Skeletal muscle tissue (tissue), 4 donors: ENCODE results near the gene CD6. TPM values are rescaled to one million over a fixed set of nuclear protein-coding genes. Genes with fewer than 3 reads are reported as not detected.

Experiments used
- H3K27ac ChIP-seq: one replicate; pipeline ENCODE4 v1.7.0; 2013; ENCODE audit warnings: mild to moderate bottlenecking, low read depth, low read length, inconsistent platforms
- H3K27me3 ChIP-seq, 3 donors: one replicate each; pipeline ENCODE4 v1.7.0; 2013; ENCODE audit warnings: low read length in 3 of 3; ENCODE audit not compliant: control insufficient read depth in 3 of 3, insufficient read depth in 3 of 3
- H3K36me3 ChIP-seq, 3 donors: one replicate each; pipeline ENCODE4 v1.7.0; 2013; ENCODE audit warnings: low read length in 3 of 3; ENCODE audit not compliant: control insufficient read depth in 3 of 3, insufficient read depth in 3 of 3
- H3K4me1 ChIP-seq, 3 donors: one replicate each; pipeline ENCODE4 v1.7.0; 2013; ENCODE audit warnings: low read length in 3 of 3, mild to moderate bottlenecking in 3 of 3; ENCODE audit not compliant: control insufficient read depth in 3 of 3, insufficient read depth in 3 of 3
- H3K4me3 ChIP-seq, 3 donors: one replicate each; pipeline ENCODE4 v1.7.0; 2013; ENCODE audit warnings: low read length in 3 of 3
- H3K9ac ChIP-seq, 3 donors: one replicate each; pipeline ENCODE4 v1.7.0; 2013; ENCODE audit warnings: low read length in 3 of 3, mild to moderate bottlenecking in 3 of 3, moderate library complexity in 2 of 3, low read depth in 1 of 3
- H3K9me3 ChIP-seq, 3 donors: one replicate each; pipeline ENCODE4 v1.7.0; 2013; ENCODE audit warnings: low read length in 3 of 3; ENCODE audit not compliant: control insufficient read depth in 3 of 3
- total RNA-seq: library from RNA; depleted of rRNA; stranded (reverse); fragments of >200 nt; gene quantifications from one replicate; pipeline ENCODE4 v1.2.3, GENCODE V29; 2014
- donor health status: Osteomylitis.

Gene CD6
- total RNA-seq, 1 donor from 2014 or later = under 0.01 TPM

DNA sequence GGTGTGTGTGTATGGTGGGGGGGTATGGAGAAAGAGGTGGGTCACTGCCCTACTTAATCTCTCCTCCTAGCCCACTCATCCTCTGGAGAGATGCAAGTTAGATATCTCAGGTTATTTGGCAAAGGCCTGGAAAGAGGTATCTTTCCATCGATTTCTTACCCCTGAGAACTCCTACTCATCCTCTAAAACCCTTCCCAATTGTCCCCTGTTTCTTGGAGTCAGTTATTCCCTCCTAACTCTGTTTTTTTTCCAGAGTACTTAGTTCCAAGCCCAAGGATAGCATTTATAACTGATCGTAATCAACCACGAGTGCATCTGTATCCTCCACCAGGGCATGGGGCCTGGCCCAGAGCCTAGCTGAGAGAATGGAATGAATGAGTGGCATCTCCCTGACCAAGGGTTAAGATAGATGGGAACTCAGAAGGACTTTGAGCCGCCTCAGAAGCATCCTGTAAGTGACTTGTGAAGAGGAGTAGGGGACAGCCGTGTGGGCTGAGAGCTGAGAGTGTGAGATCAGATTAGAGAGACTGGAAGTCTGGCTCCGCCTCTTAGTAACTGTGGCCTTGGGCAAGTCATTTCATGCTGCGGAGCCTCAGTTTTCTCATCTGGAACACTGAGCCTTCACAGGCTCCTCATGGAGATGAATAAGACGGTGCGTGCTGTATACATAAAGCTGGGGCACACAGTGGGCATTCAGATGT lies 16.2 kb downstream of the CD6 start:
- Histone ChIP-seq H3K36me3 (no peaks in the 10 kb centered on the region), H3K4me1 (no peaks in the 10 kb centered on the region), H3K9me3 (peaks cover 0 to 3% (median 0%) of the 10 kb centered on the region in 3 donors), H3K9ac (no peak overlapping the region), H3K4me3 (no peak overlapping the region), H3K27me3 (peaks cover 0 to 17% (median 13%) of the 10 kb centered on the region in 3 donors), H3K27ac (no peak overlapping the region)

DNA sequence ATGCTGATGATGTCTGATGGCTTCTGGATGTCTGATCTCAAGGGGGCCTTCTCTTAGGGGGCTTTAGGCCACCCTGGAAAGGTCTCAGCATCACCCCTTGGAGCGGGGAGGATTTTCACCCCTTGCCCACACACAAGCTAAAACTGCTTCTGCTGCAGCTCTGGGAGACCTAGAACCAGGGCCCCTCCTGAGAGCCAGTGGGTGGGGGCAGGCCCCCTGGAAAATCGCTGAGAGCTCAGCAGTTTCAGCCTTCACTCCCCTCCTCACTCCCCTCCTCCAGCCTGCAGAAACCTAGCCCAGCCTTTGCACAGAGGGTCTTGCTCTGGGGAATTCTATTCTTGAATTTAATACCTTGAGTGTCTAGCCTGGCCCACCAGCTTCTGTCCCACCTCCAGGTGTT lies 17.2 kb downstream of the CD6 start:
- peaks cover 0 to 3% (median 0%) of the 10 kb centered on the region in 3 donors for H3K9me3 ChIP-seq
- peaks cover 4 to 23% (median 18%) of the 10 kb centered on the region in 3 donors for H3K27me3 ChIP-seq

DNA sequence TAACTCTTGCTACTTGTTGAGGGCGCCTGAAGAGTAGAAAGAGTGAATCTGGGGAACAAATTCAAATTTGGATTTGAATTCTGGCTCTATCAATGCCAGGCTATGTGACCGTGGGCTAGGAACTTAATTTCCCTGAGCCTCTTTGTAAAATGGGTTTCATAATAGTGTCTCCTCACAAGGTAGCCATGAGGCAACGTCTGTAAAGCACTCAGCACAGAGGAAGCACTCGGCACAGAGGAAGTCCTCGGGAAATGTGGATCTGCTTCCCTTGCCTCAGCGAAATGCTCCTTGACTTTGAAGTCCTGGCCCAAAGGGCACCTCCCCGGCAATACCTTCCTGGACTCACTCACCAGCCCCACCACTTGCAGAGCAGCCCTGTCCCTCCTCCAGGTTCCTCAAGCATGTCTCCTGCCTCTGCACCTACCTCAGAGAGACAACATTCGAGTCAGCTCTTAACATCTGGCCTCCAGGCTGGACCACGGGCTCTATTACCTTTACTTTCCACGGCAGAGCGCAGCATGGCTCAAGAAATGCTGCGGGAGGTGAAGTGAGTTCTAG lies 17.7 kb downstream of the CD6 start:
- H3K4me1 ChIP-seq = no peaks in the 10 kb centered on the region
- no peak overlapping the region for H3K27ac ChIP-seq
- no peaks in the 10 kb centered on the region for H3K9me3 ChIP-seq
- no peak overlapping the region for H3K9ac ChIP-seq
- no peak overlapping the region for H3K4me3 ChIP-seq
- H3K36me3 ChIP-seq = no peaks in the 10 kb centered on the region
- peaks cover 7 to 26% (median 20%) of the 10 kb centered on the region in 3 donors for H3K27me3 ChIP-seq

More for the DNA sequence above, 17.2 kb downstream of the CD6 start:
- H3K4me3 ChIP-seq = no peak overlapping the region
- H3K36me3 ChIP-seq = no peaks in the 10 kb centered on the region
- H3K9ac ChIP-seq = no peak overlapping the region
- H3K4me1 ChIP-seq = no peaks in the 10 kb centered on the region
- H3K27ac ChIP-seq = no peak overlapping the region

DNA sequence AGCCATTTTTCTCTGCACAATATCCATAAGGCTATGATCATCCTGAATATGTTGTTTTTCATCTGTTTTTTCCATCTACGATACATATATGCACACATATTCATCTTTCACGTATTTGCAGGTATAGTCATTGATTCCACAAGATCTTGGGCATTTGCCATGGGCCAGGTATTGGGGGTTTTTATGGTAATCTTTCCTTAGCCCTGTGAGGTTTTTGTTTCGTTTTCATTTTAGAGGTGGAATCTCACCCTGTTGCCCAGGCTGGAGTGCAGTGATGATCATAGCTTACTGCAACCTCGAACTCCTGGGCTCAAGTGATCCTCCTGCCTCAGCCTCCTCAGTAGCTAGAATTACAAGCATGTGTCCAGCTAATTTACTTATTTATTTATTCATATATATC lies 20.0 kb downstream of the CD6 start:
- Histone ChIP-seq H3K27me3 (peaks cover 7 to 31% (median 26%) of the 10 kb centered on the region in 3 donors), H3K36me3 (no peaks in the 10 kb centered on the region), H3K4me1 (peaks cover 0 to 6% (median 0%) of the 10 kb centered on the region in 3 donors), H3K9me3 (no peaks in the 10 kb centered on the region), H3K4me3 (no peak overlapping the region), H3K9ac (no peak overlapping the region), H3K27ac (no peak overlapping the region)

DNA sequence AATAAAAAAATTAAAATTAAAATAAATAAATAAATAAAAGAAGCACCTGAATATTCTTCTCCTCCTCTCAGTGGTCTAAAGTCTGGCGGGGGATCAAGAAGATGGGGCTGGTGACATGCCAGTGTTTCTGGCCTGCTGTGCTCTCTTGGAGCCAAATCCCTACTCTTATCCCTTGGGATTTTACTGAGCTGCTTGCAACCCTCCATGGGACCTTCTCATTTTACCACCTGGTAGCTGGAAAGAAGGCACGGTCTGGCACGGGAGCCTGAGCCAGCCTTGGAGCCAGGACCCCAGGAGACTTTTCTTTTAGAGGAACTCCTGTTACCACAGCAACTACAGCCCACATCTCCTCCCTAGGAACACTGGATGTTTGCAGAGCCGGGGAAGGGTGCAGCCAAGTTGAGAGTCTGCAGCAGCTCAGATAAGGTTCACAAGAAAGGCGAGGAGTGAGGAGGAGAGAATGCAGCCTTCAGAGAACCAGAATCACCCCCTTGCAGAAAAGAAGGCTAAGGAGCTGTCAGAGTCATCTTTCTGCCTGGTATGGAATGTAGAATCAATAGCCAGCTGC lies 21.4 kb downstream of the CD6 start:
- H3K9me3 ChIP-seq = no peaks in the 10 kb centered on the region
- H3K36me3 ChIP-seq = no peaks in the 10 kb centered on the region
- peaks cover 0 to 9% (median 0%) of the 10 kb centered on the region in 3 donors for H3K4me1 ChIP-seq
- no peak overlapping the region for H3K9ac ChIP-seq
- no peak overlapping the region for H3K4me3 ChIP-seq
- H3K27me3 ChIP-seq = peaks cover 7 to 25% (median 23%) of the 10 kb centered on the region in 3 donors
- H3K27ac ChIP-seq = no peak overlapping the region

DNA sequence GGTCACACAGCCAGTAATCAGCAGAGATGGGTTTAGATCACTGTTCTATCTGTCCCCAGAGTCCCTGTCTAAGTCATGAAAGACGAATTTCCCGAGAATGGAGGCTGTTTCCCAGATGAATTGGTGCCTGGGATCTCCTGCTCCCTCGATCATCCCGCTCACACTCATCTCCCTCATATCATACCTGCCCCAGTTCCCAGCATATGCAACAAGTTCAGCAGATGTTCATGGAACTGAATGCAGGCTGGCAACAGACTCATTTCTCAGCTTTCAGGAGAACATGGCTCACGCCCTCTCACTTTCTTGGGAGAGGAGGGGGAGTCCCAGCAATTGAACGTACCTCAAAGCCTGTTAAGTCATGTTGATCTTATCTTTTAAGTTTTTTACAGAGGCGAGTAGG lies 22.1 kb downstream of the CD6 start:
- H3K9ac ChIP-seq = no peak overlapping the region
- H3K9me3 ChIP-seq = no peaks in the 10 kb centered on the region
- no peak overlapping the region for H3K27ac ChIP-seq
- H3K4me3 ChIP-seq = no peak overlapping the region
- no peaks in the 10 kb centered on the region for H3K36me3 ChIP-seq
- H3K27me3 ChIP-seq = peaks cover 7 to 21% (median 20%) of the 10 kb centered on the region in 3 donors
- H3K4me1 ChIP-seq = peaks cover 0 to 9% (median 0%) of the 10 kb centered on the region in 3 donors

DNA sequence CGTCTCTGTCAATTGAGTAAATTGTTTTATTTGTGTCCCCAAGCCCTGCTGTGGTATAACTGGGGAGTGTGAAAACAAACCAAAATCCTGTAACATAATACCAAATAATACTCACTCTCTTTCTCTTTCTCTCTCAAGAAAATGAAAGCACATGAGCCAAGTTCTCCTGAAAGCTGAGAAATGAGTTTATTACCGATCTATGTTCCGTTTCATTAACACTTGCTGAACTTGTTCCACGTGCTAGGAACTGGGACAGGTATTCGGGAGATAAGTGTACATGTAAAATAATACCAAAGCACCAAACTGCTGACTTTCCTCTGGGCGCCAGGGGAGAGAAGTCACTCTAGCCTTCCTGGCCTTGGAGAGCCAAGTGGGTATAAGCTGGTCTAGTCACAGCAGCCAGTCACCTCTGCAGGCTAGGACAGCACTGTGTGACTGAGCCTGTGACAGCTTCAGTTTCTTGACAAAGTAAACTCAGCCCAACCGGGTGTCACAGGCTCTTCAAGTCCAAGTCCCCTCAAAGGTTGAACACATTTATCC lies 23.1 kb downstream of the CD6 start:
- peaks cover 7 to 20% (median 19%) of the 10 kb centered on the region in 3 donors for H3K27me3 ChIP-seq
- H3K36me3 ChIP-seq = no peaks in the 10 kb centered on the region
- no peak overlapping the region for H3K27ac ChIP-seq
- H3K4me3 ChIP-seq = no peak overlapping the region
- H3K4me1 ChIP-seq = peaks cover 0 to 9% (median 0%) of the 10 kb centered on the region in 3 donors
- H3K9me3 ChIP-seq = no peaks in the 10 kb centered on the region
- H3K9ac ChIP-seq = no peak overlapping the region

DNA sequence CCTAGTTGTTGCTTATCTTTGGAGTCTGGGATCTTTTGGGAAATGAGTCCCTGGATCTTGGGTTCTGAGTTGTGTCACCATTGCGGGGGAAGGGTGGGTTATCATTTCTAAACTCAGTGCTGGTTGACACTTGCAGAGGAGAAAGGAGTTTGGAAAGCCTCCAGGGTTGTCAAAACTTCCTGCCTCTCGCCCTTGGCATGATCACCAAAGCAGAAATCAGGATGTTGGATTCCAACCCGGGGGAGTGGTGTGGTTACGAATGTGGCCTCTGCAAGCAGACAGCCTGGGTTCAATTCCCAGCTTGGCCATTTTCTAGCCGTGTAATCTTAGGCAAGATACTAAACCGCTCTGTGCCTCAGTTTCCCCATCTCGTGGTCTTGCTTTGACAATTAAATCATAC lies 24.3 kb downstream of the CD6 start:
- Histone ChIP-seq H3K27ac (no peak overlapping the region), H3K27me3 (peaks cover 10 to 28% (median 26%) of the 10 kb centered on the region in 3 donors), H3K4me1 (peaks cover 0 to 9% (median 0%) of the 10 kb centered on the region in 3 donors), H3K9ac (no peak overlapping the region), H3K4me3 (no peak overlapping the region), H3K9me3 (no peaks in the 10 kb centered on the region), H3K36me3 (no peaks in the 10 kb centered on the region)

DNA sequence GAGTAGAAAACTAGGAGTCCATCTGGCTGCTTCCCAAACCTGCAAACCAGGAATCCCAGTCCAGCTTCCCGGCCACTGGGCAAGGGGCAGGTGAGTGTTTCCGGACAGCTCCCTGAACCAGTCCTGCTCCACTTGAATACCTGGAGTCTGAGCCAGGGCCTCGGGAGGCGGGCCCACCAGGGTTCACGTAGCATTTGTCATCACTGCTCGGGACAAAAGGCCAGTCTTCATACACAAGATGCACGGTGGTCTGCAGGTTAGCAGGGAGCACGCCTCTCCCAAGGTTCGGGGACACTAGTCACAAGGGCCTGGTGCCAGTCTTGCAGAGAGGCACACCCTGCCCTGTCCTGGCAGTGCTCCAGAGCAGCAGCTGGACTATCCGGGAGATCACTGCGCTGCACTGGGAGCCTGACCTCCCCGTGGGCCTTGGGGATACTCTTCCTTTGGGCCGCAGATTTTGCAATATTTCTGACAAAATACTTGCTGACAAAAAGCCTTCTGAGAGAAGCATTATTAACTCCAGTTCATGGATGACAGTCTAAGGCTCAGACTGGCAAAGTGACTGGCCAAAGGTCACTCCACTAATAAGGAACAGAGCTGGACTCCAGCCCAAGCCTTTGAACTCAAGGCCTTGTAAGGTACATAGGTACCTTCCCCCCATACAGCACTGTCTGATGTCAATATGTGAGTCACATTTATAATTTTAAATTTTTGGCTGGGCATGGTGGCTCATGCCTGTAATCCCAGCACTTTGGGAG lies 25.1 kb downstream of the CD6 start:
- H3K27me3 ChIP-seq = peaks cover 10 to 28% (median 23%) of the 10 kb centered on the region in 3 donors
- no peak overlapping the region for H3K4me3 ChIP-seq
- peaks cover 0 to 9% (median 0%) of the 10 kb centered on the region in 3 donors for H3K4me1 ChIP-seq
- no peaks in the 10 kb centered on the region for H3K36me3 ChIP-seq
- H3K9me3 ChIP-seq = no peaks in the 10 kb centered on the region
- no peak overlapping the region for H3K27ac ChIP-seq
- no peak overlapping the region for H3K9ac ChIP-seq
